HL-60 (cell line): ENCODE data around the gene EHD1.

ENCODE experiments used
- GABPA ChIP-seq: IDR thresholded peaks from 2 replicates; pipeline ENCODE4 v1.6.1; 2012; ENCODE audit warnings: low read depth
- POLR2AphosphoS5 ChIP-seq: IDR thresholded peaks from 2 replicates; pipeline ENCODE4 v1.6.1; 2012; ENCODE audit warnings: low read depth
- TF ChIP-seq, protein P1 (sequence below): IDR thresholded peaks from one replicate; pipeline ENCODE4 v1.5.1; 2011; ENCODE audit warnings: low read length, control low read depth, inconsistent platforms; ENCODE audit not compliant: insufficient read depth
- TF ChIP-seq, protein P2 (sequence below): IDR thresholded peaks from 2 replicates; pipeline ENCODE4 v1.6.1; 2012; ENCODE audit warnings: low read depth; ENCODE audit not compliant: insufficient replicate concordance

- TF ChIP-seq, protein P1, sequence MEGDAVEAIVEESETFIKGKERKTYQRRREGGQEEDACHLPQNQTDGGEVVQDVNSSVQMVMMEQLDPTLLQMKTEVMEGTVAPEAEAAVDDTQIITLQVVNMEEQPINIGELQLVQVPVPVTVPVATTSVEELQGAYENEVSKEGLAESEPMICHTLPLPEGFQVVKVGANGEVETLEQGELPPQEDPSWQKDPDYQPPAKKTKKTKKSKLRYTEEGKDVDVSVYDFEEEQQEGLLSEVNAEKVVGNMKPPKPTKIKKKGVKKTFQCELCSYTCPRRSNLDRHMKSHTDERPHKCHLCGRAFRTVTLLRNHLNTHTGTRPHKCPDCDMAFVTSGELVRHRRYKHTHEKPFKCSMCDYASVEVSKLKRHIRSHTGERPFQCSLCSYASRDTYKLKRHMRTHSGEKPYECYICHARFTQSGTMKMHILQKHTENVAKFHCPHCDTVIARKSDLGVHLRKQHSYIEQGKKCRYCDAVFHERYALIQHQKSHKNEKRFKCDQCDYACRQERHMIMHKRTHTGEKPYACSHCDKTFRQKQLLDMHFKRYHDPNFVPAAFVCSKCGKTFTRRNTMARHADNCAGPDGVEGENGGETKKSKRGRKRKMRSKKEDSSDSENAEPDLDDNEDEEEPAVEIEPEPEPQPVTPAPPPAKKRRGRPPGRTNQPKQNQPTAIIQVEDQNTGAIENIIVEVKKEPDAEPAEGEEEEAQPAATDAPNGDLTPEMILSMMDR: no peak
- TF ChIP-seq, protein P2, sequence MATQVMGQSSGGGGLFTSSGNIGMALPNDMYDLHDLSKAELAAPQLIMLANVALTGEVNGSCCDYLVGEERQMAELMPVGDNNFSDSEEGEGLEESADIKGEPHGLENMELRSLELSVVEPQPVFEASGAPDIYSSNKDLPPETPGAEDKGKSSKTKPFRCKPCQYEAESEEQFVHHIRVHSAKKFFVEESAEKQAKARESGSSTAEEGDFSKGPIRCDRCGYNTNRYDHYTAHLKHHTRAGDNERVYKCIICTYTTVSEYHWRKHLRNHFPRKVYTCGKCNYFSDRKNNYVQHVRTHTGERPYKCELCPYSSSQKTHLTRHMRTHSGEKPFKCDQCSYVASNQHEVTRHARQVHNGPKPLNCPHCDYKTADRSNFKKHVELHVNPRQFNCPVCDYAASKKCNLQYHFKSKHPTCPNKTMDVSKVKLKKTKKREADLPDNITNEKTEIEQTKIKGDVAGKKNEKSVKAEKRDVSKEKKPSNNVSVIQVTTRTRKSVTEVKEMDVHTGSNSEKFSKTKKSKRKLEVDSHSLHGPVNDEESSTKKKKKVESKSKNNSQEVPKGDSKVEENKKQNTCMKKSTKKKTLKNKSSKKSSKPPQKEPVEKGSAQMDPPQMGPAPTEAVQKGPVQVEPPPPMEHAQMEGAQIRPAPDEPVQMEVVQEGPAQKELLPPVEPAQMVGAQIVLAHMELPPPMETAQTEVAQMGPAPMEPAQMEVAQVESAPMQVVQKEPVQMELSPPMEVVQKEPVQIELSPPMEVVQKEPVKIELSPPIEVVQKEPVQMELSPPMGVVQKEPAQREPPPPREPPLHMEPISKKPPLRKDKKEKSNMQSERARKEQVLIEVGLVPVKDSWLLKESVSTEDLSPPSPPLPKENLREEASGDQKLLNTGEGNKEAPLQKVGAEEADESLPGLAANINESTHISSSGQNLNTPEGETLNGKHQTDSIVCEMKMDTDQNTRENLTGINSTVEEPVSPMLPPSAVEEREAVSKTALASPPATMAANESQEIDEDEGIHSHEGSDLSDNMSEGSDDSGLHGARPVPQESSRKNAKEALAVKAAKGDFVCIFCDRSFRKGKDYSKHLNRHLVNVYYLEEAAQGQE: no peak
- TF ChIP-seq POLR2AphosphoS5: no peak
- no peak for TF ChIP-seq GABPA
Observed at GRCh38 chr11:64826578-64827450, 51.6 kb downstream of the EHD1 start.
